NAMALWA (cell line): ENCODE data around the gene SRP9.
A peak's percentile ranks its signal among the peaks of the same experiment; 100 is the strongest.

Experiments used
- DNase-seq: peaks from one replicate; pipeline ENCODE4 v3.0.0-alpha.2; 2015; ENCODE audit warnings: low spot score

Gene SRP9, protein sequence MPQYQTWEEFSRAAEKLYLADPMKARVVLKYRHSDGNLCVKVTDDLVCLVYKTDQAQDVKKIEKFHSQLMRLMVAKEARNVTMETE

DNA sequence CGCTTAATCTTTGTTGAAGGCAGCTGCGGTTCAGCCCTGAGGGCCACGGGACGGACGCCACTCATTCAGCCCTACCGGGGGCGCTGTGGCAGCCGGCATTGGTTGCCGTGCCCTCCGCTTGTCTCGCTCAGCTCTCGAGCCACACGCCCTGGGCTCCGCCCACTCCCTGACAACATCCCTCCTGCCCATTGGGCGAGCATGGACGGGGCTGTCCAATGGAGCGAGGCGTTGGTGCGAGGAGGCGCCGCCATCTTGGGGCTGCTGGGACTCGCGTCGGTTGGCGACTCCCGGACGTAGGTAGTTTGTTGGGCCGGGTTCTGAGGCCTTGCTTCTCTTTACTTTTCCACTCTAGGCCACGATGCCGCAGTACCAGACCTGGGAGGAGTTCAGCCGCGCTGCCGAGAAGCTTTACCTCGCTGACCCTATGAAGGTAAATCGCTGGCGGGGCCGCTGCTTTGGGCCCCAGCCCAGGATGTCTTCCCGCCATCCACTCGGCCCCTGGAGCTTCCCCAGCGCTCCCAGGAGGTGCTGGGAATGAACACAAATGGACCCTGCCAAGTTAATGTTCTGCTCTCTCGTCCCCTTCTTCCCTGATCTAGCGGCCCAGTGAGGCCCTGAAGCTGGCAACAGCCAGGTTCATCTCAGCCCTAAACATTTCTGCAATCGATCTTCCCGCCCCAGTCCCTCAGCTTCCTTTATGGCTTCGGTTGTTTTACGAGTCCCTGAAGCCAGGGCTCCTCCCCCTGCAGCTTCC is at the start of gene SRP9:
Gene SRP9 (plus strand): TSS at position 244 of the 754 bp plus-strand sequence. CDS start 115 bp downstream, at position 359.
- DNase-seq: peak; percentile 100

- DNase-seq: no peak
These were observed 46.1 kb upstream of the SRP9 start for GRCh38 chr1:225731491-225731890.

GRCh38 chr1:225733254-225733653 is 44.4 kb upstream of the SRP9 start:
- peak; percentile 35 for DNase-seq

GRCh38 chr1:225735252-225736149 is 42.1 kb upstream of the SRP9 start:
- DNase-seq: no peak

GRCh38 chr1:225736437-225737098 is 41.1 kb upstream of the SRP9 start:
- no peak for DNase-seq

DNA sequence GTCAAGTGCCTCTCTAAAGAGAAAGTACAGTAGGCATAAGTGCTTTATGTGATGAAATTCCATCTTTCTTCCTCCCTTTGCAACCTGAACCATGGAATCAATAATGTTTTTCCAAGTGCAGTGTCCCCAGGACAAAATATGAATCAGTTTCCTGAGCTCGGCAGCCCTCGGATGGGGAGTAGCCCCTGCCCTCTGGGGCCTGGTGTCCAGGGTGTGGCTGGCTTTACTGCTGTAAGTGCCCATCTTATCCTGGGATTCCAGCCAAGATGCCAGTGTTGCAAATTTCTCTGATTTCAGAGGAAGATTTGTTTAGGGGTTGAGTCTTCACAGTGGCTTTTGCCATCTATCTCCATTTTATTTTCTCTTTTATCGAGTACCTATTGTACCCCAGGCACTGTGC is 40.5 kb upstream of the SRP9 start:
- DNase-seq: no peak

- no peak for DNase-seq
These were observed 39.8 kb upstream of the SRP9 start for GRCh38 chr1:225737866-225738265.

GRCh38 chr1:225738763-225739162 is 38.9 kb upstream of the SRP9 start:
- no peak for DNase-seq

DNA sequence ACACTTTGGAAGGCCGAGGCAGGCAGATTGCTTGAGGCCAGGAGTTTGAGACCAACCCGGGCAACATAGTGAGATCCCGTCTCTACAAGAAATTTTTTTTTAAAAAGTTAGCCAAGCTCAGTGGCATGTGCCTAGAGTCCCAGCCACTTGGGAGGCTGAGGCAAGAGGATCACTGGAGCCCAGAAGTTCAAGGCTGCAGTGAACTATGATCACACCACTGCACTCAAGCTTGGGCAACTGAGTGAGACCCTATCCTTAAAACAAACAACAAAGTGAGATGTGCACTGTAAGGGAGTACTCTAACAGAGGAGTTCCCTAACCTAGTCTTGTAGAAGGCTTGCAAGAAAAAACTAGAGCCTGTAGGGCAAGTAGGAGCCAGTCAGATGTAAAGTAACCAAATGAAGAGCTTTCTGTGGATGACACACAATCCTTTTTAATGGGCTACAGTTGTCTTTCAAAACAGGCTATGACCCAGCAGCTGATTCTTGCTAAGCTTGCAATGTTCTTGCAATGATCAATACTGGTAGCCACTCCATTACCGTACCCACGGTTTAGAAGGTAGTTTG is 38.0 kb upstream of the SRP9 start:
- DNase-seq: no peak

DNA sequence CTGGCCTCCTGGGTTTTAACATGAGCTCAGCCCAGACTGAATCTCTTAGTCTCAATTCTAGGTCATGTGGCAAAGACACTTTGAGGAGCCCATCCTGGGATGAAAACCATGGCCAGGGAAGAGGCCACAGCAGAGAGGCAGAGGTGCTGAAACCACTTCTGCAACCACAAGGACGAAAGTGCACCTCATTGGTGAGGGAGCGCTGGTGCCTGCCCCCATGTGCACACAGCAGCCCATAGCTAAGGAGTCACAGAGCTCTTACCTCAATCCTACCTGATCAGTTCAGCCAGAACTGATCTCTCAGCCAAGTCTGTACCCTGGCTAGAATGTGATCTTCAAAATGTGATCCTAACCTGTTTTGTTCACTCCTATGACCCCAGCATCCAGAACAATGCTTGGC is 32.9 kb upstream of the SRP9 start:
- DNase-seq: no peak

DNA sequence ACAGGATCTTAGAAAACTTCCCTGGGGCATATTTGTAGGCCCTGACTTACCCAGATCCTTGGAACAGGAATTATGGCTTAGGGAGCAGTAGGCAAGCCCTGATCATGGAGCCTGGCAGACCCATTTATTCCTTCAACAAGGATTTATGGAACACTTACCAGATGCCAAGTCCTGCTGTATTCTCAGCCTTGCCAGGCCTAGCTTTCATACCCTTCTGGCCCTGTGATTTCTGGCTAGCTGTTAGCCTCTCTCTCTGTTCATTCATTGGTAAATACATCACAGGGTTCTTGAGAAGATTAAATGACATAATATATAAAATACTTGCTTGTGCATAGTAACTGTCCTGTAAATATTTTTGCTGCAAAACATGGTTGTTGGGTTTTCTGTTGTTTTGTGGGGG is 32.4 kb upstream of the SRP9 start:
- DNase-seq: no peak

- no peak for DNase-seq
These were observed 31.1 kb upstream of the SRP9 start for GRCh38 chr1:225746361-225747179.

DNA sequence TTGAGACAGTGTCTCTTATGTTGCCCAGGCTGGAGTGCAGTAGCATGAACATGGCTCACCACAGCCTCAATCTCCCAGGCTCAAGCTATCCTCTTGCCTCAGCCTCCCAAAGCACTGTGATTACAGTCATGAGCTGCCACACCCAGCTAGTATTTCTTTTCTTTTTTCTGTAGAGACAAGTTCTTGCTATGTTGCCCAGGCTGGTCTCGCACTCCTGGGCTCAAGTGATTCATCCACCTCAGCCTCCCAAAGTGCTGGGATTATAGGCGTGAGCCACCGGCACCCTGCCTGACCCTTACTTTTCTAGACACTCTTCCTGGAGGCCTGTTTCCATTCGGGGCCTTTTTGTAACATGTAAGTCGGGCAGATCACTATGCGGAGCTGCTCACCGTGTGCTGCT is 30.1 kb upstream of the SRP9 start:
- no peak for DNase-seq

GRCh38 chr1:225748529-225748928 is 29.1 kb upstream of the SRP9 start:
- DNase-seq: no peak

- no peak for DNase-seq
These were observed 27.9 kb upstream of the SRP9 start for GRCh38 chr1:225749706-225750105.

DNA sequence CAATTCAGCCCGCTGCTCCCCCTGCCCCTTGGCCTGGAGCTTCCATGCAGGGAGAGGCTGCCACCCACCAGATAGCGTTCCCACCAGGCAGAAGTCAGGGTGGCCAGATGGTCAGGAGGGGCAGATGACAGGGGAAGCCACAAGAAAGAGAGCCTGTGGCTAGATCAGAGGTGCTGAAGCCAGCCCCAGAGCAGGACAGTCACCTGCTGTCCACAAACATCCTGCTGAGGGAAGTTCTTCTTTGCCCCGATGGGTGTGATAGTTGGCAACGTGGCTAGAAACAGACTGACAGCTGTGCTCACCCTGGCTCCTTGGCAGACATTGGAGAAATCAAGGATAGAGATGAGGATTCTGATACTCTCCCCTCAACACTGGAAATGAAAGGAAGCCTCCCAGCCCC is 27.2 kb upstream of the SRP9 start:
- DNase-seq: no peak

- DNase-seq: no peak
These were observed 26.5 kb upstream of the SRP9 start for GRCh38 chr1:225750875-225751824.

- no peak for DNase-seq
These were observed 25.4 kb upstream of the SRP9 start for GRCh38 chr1:225752245-225752644.

DNA sequence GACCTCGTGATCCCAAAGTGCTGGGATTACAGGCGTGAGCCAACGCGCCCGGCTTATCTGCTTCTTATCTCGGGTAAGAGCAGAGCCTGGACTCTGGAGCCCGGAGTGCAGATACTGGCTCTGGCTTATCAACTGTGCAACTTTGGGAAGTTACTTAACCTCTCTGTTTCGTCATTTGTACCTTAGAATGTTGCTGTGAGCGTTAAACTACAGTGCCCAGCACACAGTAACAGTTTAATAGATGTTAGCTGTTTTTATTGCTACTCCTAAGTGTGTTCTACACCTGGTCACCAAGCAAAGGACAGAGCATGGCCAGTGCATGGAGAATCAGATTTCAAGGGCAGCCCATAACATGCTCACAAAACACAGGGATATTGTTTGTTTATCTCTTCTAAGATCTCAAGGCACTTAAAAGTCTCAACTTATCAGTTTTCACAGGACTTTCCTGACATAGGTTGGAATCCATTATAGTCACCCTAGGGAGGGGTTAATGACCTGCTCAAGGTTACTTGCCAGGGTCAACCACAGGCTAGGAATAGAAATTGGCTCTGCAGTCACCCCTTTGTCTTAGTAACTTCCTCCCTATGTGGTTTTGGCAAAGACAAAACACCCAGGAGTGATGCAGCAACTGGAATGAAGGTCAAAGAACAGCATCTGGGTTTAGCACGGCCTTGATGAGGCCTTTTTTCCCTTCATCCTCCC is 22.5 kb upstream of the SRP9 start:
- DNase-seq: no peak
